HEK293T (cell line): ENCODE data around the gene DMD.

ENCODE experiments used
- CTCF ChIA-PET: fragments of 350-600 bp; formaldehyde crosslinking; extraction: SDS; loops from one replicate; lab custom pipeline; 2021; ENCODE audit warnings: antibody characterized with exemption, inconsistent platforms; lab: Yijun Ruan, JAX
- POLR2A ChIA-PET: fragments of 350-600 bp; formaldehyde crosslinking; extraction: SDS; loops from one replicate; lab custom pipeline; 2020; ENCODE audit warnings: antibody characterized with exemption, inconsistent platforms; lab: Yijun Ruan, JAX
- DNase-seq: peaks from one replicate; pipeline ENCODE4 v3.0.0; 2012; ENCODE audit warnings: mixed read lengths; ENCODE audit errors: extremely low spot score
- ARNT ChIP-seq: fragments of 450-650 bp; IDR thresholded peaks from 2 replicates; pipeline ENCODE4 v1.6.1; 2017; ENCODE audit warnings: mild to moderate bottlenecking
- BHLHE40 ChIP-seq: fragments of 450-650 bp; IDR thresholded peaks from 2 replicates; pipeline ENCODE4 v1.6.1; 2016; ENCODE audit warnings: mild to moderate bottlenecking, moderate library complexity, borderline replicate concordance
- CTBP1 ChIP-seq: fragments of 450-650 bp; IDR thresholded peaks from 2 replicates; pipeline ENCODE4 v1.6.1; 2016; ENCODE audit warnings: borderline replicate concordance
- ELF4 ChIP-seq: fragments of 450-650 bp; IDR thresholded peaks from 2 replicates; pipeline ENCODE4 v1.6.1; 2017; ENCODE audit warnings: antibody characterized with exemption
- FOXA1 ChIP-seq: fragments of 450-650 bp; IDR thresholded peaks from 2 replicates; pipeline ENCODE4 v1.6.1; 2016; ENCODE audit warnings: mild to moderate bottlenecking
- FOXK2 ChIP-seq: fragments of 450-650 bp; IDR thresholded peaks from 2 replicates; pipeline ENCODE4 v1.6.1; 2016; ENCODE audit warnings: mild to moderate bottlenecking
- FOXM1 ChIP-seq: fragments of 450-650 bp; IDR thresholded peaks from 2 replicates; pipeline ENCODE4 v1.6.1; 2017; ENCODE audit warnings: mild to moderate bottlenecking, borderline replicate concordance
- HDGF ChIP-seq: fragments of 450-650 bp; IDR thresholded peaks from 2 replicates; pipeline ENCODE4 v1.6.1; 2017; ENCODE audit warnings: antibody characterized with exemption, borderline replicate concordance
- L3MBTL2 ChIP-seq: fragments of 450-650 bp; conservative IDR thresholded peaks from 2 replicates; pipeline ENCODE4 v1.6.1; 2016; ENCODE audit warnings: mild to moderate bottlenecking
- LEF1 ChIP-seq: fragments of 450-650 bp; IDR thresholded peaks from 2 replicates; pipeline ENCODE4 v1.6.1; 2017; ENCODE audit warnings: mild to moderate bottlenecking, borderline replicate concordance
- NFRKB ChIP-seq: fragments of 450-650 bp; IDR thresholded peaks from 2 replicates; pipeline ENCODE4 v1.6.1; 2016; ENCODE audit warnings: mild to moderate bottlenecking, moderate library complexity
- PKNOX1 ChIP-seq: fragments of 450-650 bp; IDR thresholded peaks from 2 replicates; pipeline ENCODE4 v1.6.1; 2016
- SP1 ChIP-seq: fragments of 450-650 bp; IDR thresholded peaks from 2 replicates; pipeline ENCODE4 v1.6.1; 2017
- SUZ12 ChIP-seq: fragments of 450-650 bp; IDR thresholded peaks from 2 replicates; pipeline ENCODE4 v1.6.1; 2016; ENCODE audit warnings: mild to moderate bottlenecking
- TARDBP ChIP-seq: fragments of 450-650 bp; IDR thresholded peaks from 2 replicates; pipeline ENCODE4 v1.6.1; 2016
- ZNF384 ChIP-seq: fragments of 450-650 bp; IDR thresholded peaks from 2 replicates; pipeline ENCODE4 v1.6.1; 2016

Gene DMD

GRCh38 chrX:31563792-31564191 lies 1647.6 kb downstream of the DMD start:
- ChIA-PET CTCF (no interaction called here), POLR2A (no interaction called here)
- no peak for TF ChIP-seq FOXK2
- no peak for TF ChIP-seq FOXA1
- TF ChIP-seq PKNOX1: no peak
- TF ChIP-seq FOXM1: no peak
- no peak for TF ChIP-seq ARNT
- TF ChIP-seq ZNF384: no peak
- no peak for TF ChIP-seq TARDBP
- TF ChIP-seq SUZ12: no peak
- no peak for TF ChIP-seq SP1
- no peak for DNase-seq

GRCh38 chrX:31555506-31555905 lies 1655.8 kb downstream of the DMD start:
- POLR2A ChIA-PET: no interaction called here
- DNase-seq: no peak
- no peak for TF ChIP-seq FOXM1
- no peak for TF ChIP-seq PKNOX1

GRCh38 chrX:31551913-31552312 lies 1659.4 kb downstream of the DMD start:
- ChIA-PET POLR2A (no interaction called here), CTCF (interaction anchor here (0.7 kb wide), 1 partner anchor 107 kb away, joined by 3 read pairs; no protein-coding TSS in a partner anchor)
- DNase-seq: no peak
- TF ChIP-seq ZNF384 (no peak), LEF1 (no peak), BHLHE40 (no peak), FOXK2 (no peak), L3MBTL2 (no peak), ELF4 (no peak)

More at GRCh38 chrX:31555506-31555905, 1655.8 kb downstream of the DMD start:
- CTCF ChIA-PET: no interaction called here

DNA sequence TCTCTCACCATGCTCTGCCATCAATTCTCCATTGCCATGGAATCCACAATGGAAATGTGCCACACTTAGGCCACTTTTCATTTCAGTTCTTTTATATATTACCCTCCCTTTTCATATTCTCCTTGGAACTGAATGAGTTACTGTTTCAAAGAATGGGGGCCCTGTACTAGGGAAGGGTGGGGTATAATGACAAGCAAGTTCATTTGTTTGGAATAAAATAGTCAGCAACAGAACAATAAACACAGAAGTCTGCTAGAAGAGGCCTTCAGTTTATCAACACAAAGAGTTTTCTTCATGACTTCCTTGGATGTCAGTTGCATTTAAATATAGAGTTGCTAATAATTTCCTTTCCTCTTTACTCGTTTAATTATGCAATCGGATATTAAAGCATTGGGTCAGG lies 1661.2 kb downstream of the DMD start:
- ChIA-PET POLR2A (no interaction called here), CTCF (no interaction called here)
- TF ChIP-seq BHLHE40: no peak
- TF ChIP-seq CTBP1: no peak
- DNase-seq: no peak

DNA sequence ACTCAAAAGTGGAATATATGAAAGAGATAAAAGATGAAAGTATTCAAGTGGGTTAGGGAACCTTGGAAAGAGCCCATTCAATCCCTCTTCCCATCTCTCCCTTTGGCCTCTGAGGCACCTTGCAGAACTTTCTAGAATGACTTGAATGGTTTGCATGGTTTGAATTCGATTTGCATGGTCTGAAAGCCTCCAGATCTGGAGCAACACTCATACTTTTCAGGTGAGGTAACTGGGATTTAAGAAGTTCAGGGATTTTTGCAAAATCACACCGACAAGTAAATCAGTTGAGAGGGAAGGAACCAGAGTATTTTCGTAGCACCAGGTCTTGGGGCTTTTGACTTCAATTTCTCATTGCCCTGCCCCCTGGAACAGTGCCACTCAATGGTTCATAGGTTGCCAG lies 1663.5 kb downstream of the DMD start:
- no peak for DNase-seq
- ChIA-PET POLR2A (no interaction called here), CTCF (no interaction called here)
- TF ChIP-seq FOXA1 (no peak), SUZ12 (no peak)

- TF ChIP-seq SUZ12 (no peak), FOXK2 (no peak), TARDBP (no peak), ELF4 (no peak), PKNOX1 (no peak), FOXM1 (no peak), LEF1 (no peak), NFRKB (no peak), SP1 (no peak), ARNT (no peak), BHLHE40 (no peak), HDGF (no peak), CTBP1 (no peak), L3MBTL2 (no peak), ZNF384 (no peak), FOXA1 (no peak)
- no peak for DNase-seq
- ChIA-PET POLR2A (no interaction called here), CTCF (no interaction called here)
Measured at GRCh38 chrX:31547416-31547815, 1663.9 kb downstream of the DMD start.

GRCh38 chrX:31546126-31546525 lies 1665.2 kb downstream of the DMD start:
- CTCF ChIA-PET: no interaction called here
- POLR2A ChIA-PET: no interaction called here
- no peak for DNase-seq
- TF ChIP-seq HDGF (no peak), FOXA1 (no peak), SP1 (no peak)

GRCh38 chrX:31545726-31546125 lies 1665.6 kb downstream of the DMD start:
- ChIA-PET CTCF (interaction anchor here (0.6 kb wide), 1 partner anchor 350 kb away, joined by 3 read pairs; no protein-coding TSS in a partner anchor), POLR2A (no interaction called here)
- no peak for TF ChIP-seq FOXK2
- no peak for TF ChIP-seq BHLHE40
- no peak for TF ChIP-seq LEF1
- TF ChIP-seq FOXM1: no peak
- TF ChIP-seq PKNOX1: no peak
- TF ChIP-seq TARDBP: no peak
- no peak for TF ChIP-seq L3MBTL2
- no peak for TF ChIP-seq ARNT
- TF ChIP-seq ZNF384: no peak
- no peak for TF ChIP-seq ELF4
- no peak for DNase-seq
